ENCODE data around the gene CDIP1.
"Not testable (repeated sequence)": the region's sequence is repeated elsewhere in the genome, so short reads cannot be mapped to it uniquely, and the experiment has no call there.

Gene CDIP1

DNA sequence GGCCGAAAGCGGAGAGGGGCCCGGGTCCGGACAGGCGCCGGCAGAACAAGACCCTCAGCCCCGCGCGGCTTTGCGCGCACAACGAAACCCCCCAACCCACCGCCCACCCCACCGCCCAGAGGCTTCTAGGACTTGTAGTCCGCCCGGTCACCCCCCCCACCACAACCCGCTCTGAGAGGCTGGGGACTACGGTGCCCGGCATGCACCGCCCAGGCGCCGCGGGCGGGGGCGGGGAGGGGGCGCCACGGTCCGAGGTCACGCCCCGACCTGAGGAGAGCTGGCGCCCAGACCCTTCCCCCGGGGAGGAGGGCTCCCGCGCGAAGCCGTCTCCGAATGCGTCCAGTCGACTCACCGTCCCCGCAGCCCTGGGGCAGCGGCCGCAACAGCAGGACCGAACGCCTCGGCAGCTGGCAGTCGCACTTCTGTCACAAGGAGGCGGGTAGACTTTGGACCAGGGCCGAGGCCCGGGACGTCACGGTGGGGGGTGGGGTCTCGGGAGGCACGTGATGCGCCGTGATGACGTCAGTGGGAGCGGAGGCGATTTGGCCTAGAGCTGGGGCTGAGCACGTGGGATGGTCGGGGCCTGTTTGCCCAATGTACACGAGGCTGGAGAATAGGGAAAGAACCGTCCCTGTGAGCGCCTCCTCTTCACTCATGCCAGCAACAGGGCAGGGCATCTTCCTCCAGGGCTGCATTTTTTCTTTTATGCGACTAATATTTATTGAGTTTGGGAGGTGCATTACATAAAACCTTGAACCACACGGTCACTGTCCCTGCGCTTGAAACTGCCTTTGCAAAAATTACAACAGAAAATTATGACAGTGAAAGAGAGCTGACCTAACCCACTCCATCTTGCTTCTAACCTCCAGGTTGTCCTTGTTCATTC lies at the start of gene CDIP1:
TSS of gene CDIP1 (minus strand) at position 424 of the 886 bp plus-strand sequence. CDS start 24,643 bp downstream, outside the sequence.
- DNase-seq, result peak; percentile 81 to 90 (median 88)

DNA sequence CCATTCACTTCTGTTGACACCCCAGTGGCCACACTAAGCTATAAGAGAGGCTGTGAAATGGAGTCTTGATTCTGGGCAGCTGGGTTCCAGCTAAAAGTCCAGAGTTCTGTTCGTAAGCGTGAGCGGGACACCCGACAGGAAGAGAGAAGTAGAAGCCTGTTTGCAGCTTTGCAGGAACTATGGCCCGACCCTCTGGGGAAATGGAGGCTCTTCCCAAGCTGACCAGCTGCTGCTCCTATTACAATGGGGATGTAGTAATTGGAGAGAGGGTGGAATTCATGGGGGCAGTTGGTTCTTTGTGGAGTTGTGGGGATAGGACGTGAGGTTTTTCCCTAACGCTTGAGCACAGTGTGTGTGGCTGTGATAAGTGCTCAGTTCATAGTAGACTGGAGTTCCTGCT lies 47.7 kb upstream of the CDIP1 start:
- DNase-seq, result no peak

DNA sequence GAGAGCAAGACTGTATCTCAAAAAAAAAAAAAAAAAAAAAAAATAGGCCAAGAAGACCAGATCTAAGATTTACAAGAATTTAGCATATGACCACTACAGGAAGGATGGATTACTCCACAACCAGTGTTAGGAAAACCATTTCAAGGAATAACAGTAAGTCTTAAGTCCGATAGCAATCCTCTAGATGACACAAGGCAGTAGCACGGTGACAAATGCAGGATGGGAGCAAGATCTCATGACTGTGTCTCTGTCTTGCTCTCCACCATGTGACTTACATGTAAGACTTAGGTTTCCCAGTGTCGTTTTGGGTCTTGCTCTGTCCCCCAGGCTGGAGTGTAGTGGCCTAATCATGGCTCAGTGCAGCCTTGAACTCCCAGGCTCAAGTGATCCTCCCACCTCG lies 45.3 kb upstream of the CDIP1 start:
- no peak for DNase-seq

DNA sequence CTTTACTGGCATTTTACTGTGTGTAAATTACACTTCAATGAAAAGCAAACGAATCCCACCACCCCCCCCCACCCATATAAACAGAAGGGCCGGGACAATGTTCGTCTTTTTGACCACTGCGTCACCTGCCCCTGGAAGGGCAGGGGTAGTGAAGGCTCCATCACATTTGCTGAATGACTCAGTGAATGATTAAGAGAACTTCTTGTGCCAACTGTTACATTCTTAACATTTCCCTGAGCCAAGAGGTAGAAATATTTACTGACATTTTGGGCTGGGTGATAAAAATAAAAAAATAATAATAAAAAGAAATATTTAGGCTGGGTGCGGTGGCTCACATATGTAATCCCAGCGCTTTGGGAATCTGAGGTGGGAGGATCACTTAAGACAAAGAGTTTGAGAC lies 41.7 kb upstream of the CDIP1 start:
- DNase-seq, result no peak

DNA sequence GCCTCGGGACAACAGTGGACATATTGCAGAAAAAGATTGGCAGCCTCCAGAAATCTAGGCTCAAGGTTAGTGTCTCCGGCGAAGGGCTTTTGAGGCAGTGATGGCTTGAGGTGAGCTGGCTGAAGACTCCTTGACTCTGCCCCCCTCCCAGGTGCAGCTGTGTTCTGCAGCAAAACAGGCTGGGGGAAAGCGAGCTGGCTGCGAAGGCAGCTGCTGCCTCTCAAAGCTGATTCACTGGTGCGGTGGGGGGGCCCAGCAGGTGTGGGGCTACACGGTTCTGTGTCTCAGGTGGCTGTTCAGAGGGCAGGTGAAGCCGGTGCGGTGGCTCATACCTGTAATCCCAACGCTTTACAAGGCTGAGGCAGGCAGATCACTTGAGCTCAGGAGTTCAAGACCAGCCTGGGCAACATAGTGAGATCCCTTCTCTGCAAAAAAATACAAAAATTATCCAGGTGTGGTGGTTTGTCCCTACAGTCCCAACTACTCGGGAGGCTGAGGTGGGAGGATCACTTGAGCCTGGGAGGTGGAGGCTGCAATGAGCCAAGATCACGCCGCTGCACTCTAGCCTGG lies 40.5 kb upstream of the CDIP1 start:
- no peak for DNase-seq

DNA sequence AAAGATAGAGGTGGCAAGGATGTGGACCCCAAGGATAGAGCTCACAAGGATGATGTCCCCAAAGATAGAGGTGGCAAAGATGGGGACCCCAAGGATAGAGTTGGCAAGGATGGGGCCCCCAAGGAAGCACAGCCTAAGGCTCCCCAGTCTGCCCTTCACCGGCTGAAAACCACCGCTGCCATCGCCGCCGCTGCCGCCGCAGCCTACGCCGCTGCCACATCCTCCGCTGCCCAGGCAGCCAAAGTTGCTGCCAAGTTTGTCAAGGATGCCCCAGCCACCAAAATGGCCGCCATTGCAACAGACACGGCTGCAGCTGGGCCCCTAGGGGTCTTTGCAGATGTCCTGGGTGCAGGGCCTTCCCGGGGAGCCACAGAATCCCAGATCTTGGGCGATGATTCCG lies 37.4 kb upstream of the CDIP1 start:
- DNase-seq, result no peak

DNA sequence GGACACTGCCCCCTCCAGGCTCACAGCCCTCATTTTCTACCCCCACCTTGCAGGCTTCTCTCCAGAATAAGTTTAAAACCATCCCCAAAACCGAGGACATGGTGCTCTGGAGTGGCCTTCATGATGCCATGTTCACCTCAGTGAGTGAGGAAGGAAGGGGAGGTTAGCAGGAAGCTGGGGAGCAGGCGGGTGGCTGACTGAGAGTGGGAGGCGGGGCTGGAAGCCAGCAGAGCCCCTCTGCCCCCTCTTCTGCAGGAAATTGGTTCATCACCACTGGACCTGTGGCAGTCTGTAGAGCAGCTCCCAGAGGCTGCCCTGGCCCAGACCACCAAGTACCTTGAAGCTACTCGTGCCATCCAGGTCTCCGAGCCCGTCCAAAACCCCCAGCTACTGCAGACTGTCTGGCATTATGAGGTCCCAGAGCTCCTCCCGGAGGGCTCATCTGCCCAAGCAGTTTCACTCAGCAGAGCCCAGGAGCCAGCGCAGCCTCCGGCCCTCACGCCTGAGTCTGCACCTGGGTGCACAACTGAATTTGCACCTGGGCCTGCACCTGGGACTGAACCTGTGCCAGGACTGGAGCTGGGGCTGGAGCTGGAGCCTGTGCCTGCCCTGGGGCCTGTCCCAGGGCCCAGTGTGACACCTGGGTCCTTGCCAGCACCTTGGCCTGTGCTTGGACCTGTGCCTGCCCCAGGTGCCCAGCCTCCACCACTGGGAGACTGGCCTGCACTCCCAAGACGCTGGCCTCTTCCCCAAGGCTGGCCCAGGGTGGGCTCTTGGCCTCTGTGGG lies 36.5 kb upstream of the CDIP1 start:
- DNase-seq, result no peak

DNA sequence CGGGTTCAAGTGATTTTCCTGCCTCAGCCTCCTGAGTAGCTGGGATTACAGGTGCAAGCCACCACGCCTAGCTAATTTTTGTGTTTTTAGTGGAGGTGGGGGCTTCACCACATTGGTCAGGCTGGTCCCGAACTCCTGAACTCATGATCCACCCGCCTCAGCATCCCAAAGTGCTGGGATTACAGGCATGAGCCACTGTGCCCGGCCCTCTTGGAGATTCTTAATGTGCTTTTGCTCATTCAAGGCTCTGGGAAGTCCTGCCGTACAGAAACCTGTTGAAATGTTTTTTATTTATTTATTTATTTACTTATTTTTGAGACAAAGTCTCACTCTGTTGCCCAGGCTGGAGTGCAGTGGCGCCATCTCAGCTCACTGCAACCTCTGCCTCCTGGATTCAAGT lies 35.4 kb upstream of the CDIP1 start:
- DNase-seq, result not testable (repeated sequence)

DNA sequence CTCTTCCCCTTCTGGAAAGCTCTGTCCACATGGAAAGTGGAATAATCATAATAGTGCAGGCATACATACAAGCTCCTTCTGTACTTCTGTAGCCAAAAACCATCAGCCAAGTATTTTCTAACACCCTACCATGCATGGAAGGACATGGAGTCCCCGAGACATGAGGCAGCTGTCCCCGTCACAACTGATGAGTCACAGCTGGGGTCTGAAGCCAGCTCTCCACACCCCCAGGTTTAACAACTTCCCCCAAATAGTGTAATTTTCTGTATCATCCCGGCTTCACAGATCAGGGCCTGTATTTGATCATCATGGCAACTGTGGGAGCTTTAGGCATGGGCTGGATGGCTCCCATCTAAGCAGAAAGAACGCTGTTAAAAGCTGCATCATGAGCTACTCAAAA lies 34.1 kb upstream of the CDIP1 start:
- no peak for DNase-seq

DNA sequence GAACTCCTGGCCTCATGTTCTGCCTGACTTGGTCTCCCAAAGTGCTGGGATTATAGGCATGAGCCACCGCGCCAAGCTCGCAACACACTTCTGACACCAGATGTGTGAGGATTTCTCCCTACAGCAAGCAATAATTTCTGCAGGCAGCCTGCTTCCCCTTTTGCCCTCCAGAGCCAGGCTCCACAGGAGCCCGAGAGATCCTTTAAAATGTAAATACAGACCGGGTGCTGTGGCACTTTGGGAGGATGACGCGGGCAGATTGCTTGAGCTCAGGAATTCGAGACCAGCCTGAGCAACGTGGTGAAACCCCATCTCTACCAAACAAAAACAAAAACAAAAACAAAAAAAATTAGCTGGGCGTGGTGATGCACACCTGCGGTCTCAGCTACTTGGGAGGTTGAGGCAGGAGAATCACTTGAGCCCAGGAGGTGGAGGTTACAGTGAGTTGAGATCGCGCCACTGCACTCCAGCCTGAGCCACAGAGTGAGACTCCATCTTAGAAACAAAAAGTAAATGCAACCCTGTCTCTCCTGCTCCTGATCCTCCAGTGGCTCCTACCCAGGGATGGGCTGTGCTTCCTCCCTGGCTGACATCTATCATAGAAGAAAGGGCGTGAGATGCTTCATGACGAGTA lies 32.2 kb upstream of the CDIP1 start:
- DNase-seq, result no peak

DNA sequence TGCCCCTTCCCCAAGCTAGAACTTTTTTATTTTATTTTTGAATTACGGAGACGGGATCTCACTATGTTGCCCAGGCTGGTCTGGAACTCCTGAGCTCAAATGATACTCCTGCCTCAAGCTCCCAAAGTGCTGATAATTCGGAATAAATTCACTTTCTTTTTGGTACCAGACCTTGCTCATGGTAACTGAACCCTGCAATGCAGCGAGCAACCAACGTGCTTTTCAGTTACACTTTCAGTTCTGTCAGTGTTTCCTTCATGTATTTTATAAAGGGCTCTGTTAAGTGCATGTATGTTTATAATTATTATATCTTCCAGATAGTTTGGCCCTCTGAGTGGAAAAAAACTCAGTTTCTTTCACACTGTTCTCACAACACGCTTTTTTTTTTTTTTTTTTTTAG lies 31.5 kb upstream of the CDIP1 start:
- DNase-seq, result no peak

DNA sequence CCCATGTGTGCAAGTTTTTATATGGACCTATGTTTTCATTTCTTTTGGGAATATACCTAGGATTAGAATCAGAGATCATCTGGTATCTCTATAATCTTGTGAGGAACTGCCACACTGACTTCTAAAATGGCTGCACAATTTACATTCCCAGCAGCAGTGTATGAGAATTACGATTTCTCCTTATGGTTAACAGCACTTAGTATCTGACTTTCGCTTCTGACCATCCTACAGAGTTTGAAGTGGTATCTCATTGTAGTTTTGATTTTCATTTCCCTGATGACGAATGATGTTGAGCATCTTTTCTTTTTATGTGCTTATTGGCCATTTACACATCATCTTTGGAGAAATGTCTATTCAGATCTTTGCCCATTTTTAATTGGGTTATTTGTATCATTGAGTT lies 27.6 kb upstream of the CDIP1 start:
- DNase-seq, result no peak

DNA sequence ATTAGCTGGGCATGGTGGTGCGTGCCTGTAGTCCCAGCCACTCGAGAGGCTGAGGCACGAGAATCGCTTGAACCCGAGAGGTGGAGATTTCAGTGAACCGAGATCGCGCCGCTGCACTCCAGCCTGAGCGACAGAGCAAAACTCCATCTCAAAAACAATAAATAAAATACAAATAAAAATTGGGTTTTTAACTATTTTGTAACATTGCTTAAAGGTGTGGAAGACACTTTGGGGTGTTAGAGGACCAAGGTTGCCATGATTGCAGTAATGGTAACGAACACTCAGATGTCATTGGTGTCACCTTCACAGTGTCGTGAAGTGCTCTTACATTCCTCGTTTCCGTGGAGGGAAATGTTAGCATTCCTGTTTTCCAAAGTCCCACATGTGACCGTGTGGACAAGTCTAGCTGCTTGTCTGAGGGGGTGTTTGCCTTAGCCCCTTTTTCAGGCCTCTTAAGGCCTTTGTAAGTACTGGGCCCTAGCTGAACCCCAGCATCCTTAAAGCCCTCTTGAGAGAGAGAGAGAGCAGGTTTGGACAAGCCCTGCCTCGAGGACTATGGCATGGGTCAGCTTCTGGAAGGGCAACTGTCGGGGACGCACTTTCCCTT lies 26.2 kb upstream of the CDIP1 start:
- no peak for DNase-seq

DNA sequence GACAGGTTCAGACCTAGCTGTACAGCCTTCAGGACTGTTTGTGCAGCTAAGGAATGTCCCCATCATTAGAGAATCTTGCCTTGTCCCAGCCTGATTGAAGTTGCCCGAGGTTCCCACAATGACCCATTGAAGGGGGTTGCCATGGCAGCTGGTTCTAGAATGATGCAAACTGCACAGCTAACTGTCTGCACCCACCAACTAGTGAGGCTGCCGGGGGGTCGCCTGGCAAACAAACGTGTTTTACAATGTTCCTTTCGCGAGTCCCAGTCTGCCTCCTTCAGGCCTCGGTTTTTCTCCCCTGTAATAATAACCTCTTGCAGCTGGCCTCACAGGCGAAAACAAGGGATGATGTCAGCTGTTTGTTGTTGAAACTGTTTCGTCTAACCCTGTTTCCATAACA lies 23.0 kb upstream of the CDIP1 start:
- DNase-seq, result no peak

DNA sequence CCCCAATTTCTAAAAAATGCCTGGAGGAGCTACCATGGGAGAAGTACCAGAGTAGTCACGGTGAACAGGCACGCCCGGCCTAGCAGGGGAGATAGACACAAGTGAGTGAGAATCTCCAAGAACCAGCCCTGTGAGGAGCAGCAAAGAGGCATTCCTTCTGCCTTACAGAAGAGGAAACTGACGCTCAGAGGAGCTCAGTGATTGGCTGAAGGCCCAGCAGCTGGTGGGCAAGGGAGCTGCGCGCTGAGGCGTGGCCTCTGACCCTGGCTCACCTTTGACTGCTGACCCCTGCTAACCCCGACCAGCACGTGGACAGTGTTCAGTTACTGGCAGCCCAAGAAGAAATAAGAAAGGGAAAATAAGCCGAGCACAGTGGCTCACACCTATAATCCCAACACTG lies 19.4 kb upstream of the CDIP1 start:
- no peak for DNase-seq

DNA sequence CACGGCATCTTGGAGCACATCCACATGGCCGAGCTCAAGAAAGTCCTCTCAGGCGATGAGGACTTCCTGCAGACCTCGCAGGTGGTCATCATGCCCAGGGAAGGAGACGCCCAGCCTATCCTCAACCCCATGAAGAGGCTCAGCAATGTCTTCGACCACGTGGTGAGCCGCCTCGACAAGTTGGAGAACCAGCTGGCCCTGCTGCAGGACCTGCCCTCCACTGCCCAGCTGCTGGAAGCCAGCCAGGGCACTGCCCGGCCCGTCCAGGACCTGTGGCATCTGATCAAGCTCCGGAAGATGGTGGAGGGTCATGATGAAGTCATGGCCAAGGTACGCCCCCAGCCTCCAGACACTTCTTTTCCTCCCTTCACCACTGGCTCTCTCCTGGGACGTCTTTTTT lies 18.0 kb upstream of the CDIP1 start:
- DNase-seq, result no peak

DNA sequence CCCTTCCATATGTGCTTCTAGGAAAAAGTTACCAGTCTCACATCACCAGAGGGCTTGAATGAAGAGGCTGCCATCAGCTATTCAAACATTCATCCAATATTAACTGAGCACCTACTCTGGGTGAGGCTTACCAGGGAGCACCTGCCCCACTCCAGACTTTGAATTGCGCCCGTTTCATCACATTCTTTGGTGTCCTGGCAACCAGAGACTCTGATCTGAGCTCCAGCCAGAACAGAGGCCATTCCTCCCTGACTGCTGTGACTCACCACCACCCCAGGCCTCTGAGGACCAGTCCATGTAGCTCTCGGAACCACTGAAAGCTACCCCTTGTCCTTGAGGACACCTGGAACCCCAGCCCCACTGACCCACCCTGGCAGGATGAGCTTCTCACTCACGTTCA lies 17.5 kb upstream of the CDIP1 start, which contains the start of gene C16orf96:
TSS of gene C16orf96 (plus strand) at position 229 of the 400 bp plus-strand sequence. CDS start at position 379, 150 bp downstream.
- no peak for DNase-seq

DNA sequence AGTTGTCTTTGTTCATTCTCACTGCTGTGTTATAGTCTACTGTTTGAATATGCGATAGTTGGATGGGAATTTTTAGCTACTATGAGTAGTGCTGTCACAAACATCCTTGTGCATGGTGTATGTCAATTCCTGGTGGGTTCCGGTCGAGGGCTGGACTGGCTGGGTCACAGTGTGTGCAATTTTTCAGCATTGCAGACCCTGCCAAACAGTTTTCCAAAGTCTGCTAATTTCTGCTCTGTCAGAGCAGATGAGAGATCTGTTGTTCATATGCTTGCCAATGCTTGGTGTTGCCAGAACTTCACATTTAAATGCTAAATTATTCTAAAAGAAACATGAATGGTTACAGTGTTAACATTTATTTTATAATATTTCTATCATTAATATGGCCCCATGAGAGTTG lies 14.0 kb upstream of the CDIP1 start:
- no peak for DNase-seq

DNA sequence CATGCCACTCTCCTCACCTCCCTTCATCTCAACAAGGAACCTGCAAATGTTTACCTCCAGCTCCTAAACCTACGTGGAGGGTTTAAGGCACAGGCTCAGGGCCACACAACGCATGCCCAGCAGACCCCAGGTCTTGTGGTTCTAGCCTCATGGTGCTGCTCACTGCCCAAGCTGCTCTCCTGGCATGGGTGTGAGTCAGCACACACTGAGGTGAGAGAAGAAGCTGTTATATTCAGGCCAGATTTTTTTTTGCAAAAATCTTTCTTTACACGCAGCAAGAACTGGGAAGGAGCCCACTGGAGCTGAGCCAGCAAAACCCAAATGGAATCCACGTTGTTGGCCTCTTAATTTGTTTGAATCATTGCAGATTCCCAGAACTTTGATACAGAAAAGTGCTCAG lies 12.0 kb upstream of the CDIP1 start:
- DNase-seq, result no peak

DNA sequence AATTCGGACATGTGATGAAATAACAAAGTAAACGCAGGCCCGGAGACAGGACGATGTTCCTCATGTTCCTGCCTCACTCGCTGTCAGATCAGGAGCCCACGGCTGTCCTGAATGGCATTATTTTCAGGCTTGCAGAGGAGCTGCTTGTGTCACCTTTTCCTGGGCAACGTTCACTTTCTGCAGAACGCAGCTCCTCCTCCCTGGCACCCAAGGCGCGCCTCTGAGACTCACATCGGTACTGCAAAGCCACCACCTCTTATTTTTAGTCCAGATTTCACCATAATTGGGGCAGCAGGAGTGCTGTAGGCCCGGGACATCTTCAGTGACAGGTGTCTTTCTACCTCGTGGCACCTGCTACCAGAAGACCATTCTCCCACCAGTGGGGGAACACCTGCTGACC lies 9.6 kb upstream of the CDIP1 start:
- no peak for DNase-seq

DNA sequence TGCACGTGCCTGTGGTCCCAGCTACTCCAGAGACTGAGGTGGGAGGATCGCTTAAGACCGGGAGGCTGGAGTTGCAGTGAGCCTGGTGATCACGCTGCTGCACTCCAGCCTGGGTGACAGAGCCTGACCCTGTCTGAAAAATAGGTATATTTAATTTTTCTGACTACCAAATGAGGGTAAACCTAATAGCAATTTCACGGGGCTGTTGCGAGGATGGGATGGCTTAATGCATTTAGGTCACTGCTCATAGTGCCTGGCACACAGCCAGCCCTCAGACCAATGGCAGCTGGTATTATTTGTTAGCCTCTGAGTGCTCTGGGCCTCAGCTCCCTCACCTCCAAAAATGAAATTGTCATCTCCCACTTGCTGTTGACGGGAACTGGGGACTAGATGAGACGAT lies 5.9 kb upstream of the CDIP1 start:
- no peak for DNase-seq

DNA sequence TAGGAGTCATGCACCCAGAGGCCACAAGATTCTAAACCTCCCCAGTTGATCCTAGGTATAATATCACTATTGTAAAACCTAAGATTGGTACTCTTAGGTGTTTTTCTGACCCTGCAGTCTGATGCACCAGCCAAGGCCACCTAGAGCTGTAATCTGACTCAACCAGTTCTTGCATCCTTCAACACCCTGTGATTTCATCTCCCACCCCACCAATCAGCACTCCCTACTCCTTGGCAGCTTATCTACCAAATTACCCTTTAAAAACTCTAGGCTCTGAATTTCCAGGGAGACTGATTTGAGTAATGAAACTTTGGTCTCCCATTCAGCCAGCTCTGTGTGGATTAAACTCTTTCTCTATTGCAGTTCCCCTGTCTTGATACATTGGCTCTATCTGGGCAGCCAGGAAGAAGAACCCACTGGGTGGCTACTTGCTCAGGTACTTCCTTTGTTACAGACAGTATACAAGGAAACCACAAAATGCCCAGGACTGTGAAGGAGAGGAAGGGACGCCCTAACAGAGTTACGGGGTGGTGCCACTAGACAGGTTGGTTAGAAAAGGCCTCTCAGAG lies 1.2 kb upstream of the CDIP1 start:
- no peak for DNase-seq

All from activated naive CD4-positive, alpha-beta T cell (primary cell).